C4-2B (cell line): ENCODE data around the gene KCNMA1.

Source experiments
- H3K27ac ChIP-seq: fragments of 450-650 bp; 2 replicates; pipeline ENCODE4 v1.5.1; 2017
- CTCF ChIP-seq: fragments of 450-650 bp; conservative IDR thresholded peaks from 2 replicates; pipeline ENCODE4 v1.5.1; 2017; ENCODE audit warnings: mild to moderate bottlenecking
- ZFX ChIP-seq: fragments of 450-650 bp; IDR thresholded peaks from 2 replicates; pipeline ENCODE4 v1.6.1; 2017

The KCNMA1 gene

GRCh38 chr10:77016278-77016815 is 621.3 kb downstream of the KCNMA1 start:
- TF ChIP-seq CTCF (no peak), ZFX (no peak)
- no peak overlapping the region for H3K27ac ChIP-seq

GRCh38 chr10:77015360-77015759 is 622.2 kb downstream of the KCNMA1 start:
- TF ChIP-seq ZFX (no peak), CTCF (no peak)

GRCh38 chr10:77012812-77013500 is 624.7 kb downstream of the KCNMA1 start:
- H3K27ac ChIP-seq: no peak overlapping the region
- TF ChIP-seq CTCF (no peak), ZFX (no peak)

More at GRCh38 chr10:77015360-77015759, 622.2 kb downstream of the KCNMA1 start:
- no peak overlapping the region for H3K27ac ChIP-seq

GRCh38 chr10:77011874-77012811 is 625.5 kb downstream of the KCNMA1 start:
- no peak overlapping the region for H3K27ac ChIP-seq
- no peak for TF ChIP-seq CTCF
- no peak for TF ChIP-seq ZFX

- no peak for TF ChIP-seq ZFX
- TF ChIP-seq CTCF: no peak
- no peak overlapping the region for H3K27ac ChIP-seq
Measured at GRCh38 chr10:77010430-77010829, 627.2 kb downstream of the KCNMA1 start.

GRCh38 chr10:77007834-77008233 is 629.8 kb downstream of the KCNMA1 start:
- no peak overlapping the region for H3K27ac ChIP-seq

More at GRCh38 chr10:77007834-77008233, 629.8 kb downstream of the KCNMA1 start:
- TF ChIP-seq ZFX: no peak
- TF ChIP-seq CTCF: no peak
